BJ (cell line): ENCODE measurements around the gene CDCA4. TPM values are rescaled to one million over a fixed set of nuclear protein-coding genes. Genes with fewer than 3 reads are reported as not detected.
"Not testable (repeated sequence)": the region's sequence is repeated elsewhere in the genome, so short reads cannot be mapped to it uniquely, and the experiment has no call there.

Experiments used
- CTCF ChIA-PET: fragments of 350-600 bp; formaldehyde crosslinking; extraction: SDS; loops from one replicate; lab custom pipeline; 2021; ENCODE audit warnings: antibody characterized with exemption, inconsistent platforms; lab: Yijun Ruan, JAX
- POLR2A ChIA-PET: fragments of 300-600 bp; sonication (Branson Sonifier 250); formaldehyde crosslinking; extraction: SDS; loops from one replicate; lab custom pipeline; 2021; ENCODE audit warnings: antibody characterized with exemption; lab: Charles Lee
- DNase-seq: peaks from one replicate; pipeline ENCODE4 v3.0.0-alpha.2; 2011; ENCODE audit warnings: low read depth
- H3K27me3 ChIP-seq: 2 replicates; pipeline ENCODE4 v1.6.0; 2011; ENCODE audit warnings: low read length; ENCODE audit not compliant: control insufficient read depth, insufficient read depth
- H3K36me3 ChIP-seq: 2 replicates; pipeline ENCODE4 v1.5.1; 2011; ENCODE audit warnings: low read length; ENCODE audit not compliant: control insufficient read depth, insufficient read depth
- H3K4me3 ChIP-seq: 2 replicates; pipeline ENCODE4 v1.5.1; 2011; ENCODE audit warnings: low read depth, mild to moderate bottlenecking, control low read depth, low read length
- CTCF ChIP-seq: IDR thresholded peaks from 2 replicates; pipeline ENCODE4 v1.5.1; 2011; ENCODE audit warnings: low read depth, mild to moderate bottlenecking, control low read depth, inconsistent platforms, low read length, moderate library complexity; ENCODE audit not compliant: insufficient read depth
- polyA plus RNA-seq: library from polyadenylated mRNA; depleted of rRNA; stranded (reverse); fragments of >200 nt; gene quantifications from 2 replicates; pipeline ENCODE4 v1.2.3, GENCODE V29; 2011

Gene CDCA4
- polyA plus RNA-seq, 1 experiment: 16.6 TPM

DNA sequence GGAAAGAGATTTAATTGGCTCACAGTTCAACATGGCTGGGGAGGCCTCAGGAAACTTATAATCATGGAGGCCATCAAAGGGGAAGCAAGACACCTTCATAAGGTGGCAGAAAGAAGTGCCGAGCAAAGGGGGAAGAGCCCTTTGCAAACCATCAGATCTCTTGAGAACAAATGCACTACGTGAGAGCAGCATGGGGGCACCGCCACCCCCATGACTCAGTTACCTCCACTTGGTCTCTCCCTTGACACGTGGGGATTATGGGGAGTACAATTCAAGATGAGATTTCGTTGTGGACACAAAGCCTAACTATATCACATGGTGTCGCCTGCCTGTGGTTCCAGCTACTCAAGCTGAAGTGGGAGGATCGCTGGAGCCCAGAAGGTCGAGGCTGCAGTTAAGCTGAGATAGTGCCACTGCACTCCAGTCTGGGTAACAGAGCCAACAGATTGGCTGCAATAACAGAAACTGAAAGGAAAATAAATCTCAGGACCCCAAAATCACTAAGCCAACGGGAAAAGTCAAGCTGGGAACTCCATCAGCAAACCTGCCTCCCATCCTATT is 10.0 kb upstream of the CDCA4 start:
- Histone ChIP-seq H3K4me3 (no peak overlapping the region), H3K27me3 (no peaks in the 10 kb centered on the region), H3K36me3 (no peaks in the 10 kb centered on the region)
- CTCF ChIA-PET: interaction anchor here (1.0 to 2.3 kb wide), 5 partner anchors 13 to 58 kb away, joined by 3 to 7 read pairs (median 5); no protein-coding TSS in a partner anchor
- no peak for DNase-seq
- POLR2A ChIA-PET: no interaction called here
- TF ChIP-seq CTCF: no peak

DNA sequence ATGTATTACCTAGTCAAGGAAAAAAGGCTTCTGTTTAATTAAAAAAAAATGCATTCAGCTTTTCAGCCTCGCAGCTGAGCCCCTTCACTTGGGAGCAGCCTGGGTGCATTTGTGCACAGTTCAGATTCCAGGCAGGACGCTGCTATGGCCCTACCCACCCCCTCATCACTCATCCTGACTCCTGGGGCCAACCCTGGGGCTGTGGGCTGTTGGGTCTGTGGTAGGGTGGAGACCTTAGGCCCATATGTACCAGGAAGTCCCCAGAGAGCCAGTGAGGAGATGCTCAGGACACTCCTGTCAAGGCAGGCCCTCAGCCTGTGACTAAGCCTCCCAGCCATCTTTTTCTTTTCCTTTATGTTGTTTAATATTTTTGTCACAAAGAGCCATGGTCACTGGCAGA is 9.3 kb upstream of the CDCA4 start:
- no peaks in the 10 kb centered on the region for H3K36me3 ChIP-seq
- no peak overlapping the region for H3K4me3 ChIP-seq
- TF ChIP-seq CTCF: no peak
- ChIA-PET CTCF (interaction anchor here (1.4 kb wide), 1 partner anchor 16 kb away, joined by 5 read pairs; no protein-coding TSS in a partner anchor), POLR2A (no interaction called here)
- no peak for DNase-seq
- no peaks in the 10 kb centered on the region for H3K27me3 ChIP-seq

DNA sequence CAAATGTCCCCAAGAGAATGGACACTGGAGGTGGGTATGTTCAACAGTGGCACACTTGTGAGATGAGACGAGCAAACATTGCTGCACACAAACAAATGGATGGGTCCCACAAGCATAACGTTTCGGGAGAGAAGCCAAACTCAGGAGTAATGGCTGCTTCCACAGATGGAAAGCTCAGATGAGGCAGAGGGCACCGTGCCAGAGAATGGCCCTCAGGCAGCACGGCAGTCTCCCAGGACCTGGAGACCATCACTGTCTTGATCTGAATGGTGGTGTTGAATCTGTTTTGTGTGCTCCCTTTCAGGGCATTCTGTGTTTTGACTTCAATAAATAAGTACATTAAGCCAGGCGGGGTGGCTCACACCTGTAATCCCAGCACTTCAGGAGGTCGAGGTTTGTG is 8.5 kb upstream of the CDCA4 start:
- CTCF ChIA-PET: interaction anchor here (2.1 to 2.5 kb wide), 2 partner anchors 16 to 54 kb away, joined by 6 to 9 read pairs; no protein-coding TSS in a partner anchor
- POLR2A ChIA-PET: no interaction called here

DNA sequence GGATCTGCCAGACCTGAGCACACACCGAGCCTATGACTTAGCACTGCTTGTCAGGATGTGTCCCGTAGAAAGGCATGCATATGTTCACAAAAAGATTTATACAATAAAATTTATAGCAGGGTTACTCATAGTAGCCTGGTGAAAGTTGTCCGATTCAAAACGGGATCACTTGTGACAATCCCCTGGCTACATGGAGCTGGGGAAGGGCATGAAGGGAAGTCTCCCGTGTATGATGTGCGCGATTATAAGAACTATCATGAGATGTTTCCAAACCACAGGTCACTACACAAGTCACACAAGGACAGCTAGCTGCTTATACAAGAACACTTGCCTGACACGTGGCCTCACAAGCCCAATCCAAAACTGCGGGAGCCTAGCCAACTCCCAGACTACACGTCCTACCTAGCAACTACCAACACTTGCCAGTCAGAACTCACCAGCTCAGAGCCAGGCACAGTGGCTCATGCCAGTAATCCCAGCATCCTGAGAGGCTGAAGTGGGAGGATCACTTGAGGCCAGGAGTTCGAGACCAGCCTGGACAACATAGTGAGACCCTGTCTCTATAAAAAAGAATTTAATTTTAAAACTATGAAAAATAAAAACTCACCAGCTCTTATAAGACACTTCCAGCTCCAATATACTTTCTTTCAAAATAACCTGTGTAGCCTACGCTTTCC is 7.5 kb upstream of the CDCA4 start:
- no peaks in the 10 kb centered on the region for H3K27me3 ChIP-seq
- no peak overlapping the region for H3K4me3 ChIP-seq
- DNase-seq: no peak
- no peaks in the 10 kb centered on the region for H3K36me3 ChIP-seq
- POLR2A ChIA-PET: no interaction called here
- CTCF ChIA-PET: interaction anchor here (1.5 to 2.5 kb wide), 3 partner anchors 9 to 53 kb away, joined by 4 to 9 read pairs (median 6); no protein-coding TSS in a partner anchor
- no peak for TF ChIP-seq CTCF

More for the DNA sequence above, 8.5 kb upstream of the CDCA4 start:
- H3K4me3 ChIP-seq: no peak overlapping the region
- no peak for TF ChIP-seq CTCF
- H3K36me3 ChIP-seq: no peaks in the 10 kb centered on the region
- H3K27me3 ChIP-seq: no peaks in the 10 kb centered on the region
- no peak for DNase-seq

GRCh38 chr14:105027718-105028117 is 6.8 kb upstream of the CDCA4 start:
- POLR2A ChIA-PET, H3K36me3 ChIP-seq, H3K27me3 ChIP-seq, DNase-seq, H3K4me3 ChIP-seq: not testable (repeated sequence)
- CTCF ChIA-PET: interaction anchor here (1.0 to 2.5 kb wide), 4 partner anchors 8 to 201 kb away, joined by 4 to 9 read pairs (median 5); no protein-coding TSS in a partner anchor
